Nephron (organoid): ENCODE measurements around the gene FBXL7.
A peak's percentile ranks its signal among the peaks of the same experiment; 100 is the strongest.

Source experiments
- H3K27ac Mint-ChIP-seq, 3 experiments: 2 replicates each; pipeline ENCODE4 v1.8.0; 2020; ENCODE audit warnings: mixed read lengths in 3 of 3, mild to moderate bottlenecking in 2 of 3, moderate library complexity in 1 of 3
- H3K27me3 Mint-ChIP-seq: 2 replicates; pipeline ENCODE4 v1.8.0; 2021; ENCODE audit warnings: low read depth, mild to moderate bottlenecking, moderate library complexity, mixed read lengths
- H3K36me3 Mint-ChIP-seq: 2 replicates; pipeline ENCODE4 v1.8.0; 2020; ENCODE audit warnings: low read depth, mixed read lengths
- H3K4me1 Mint-ChIP-seq: 2 replicates; pipeline ENCODE4 v1.8.0; 2020; ENCODE audit warnings: mixed read lengths
- H3K4me3 Mint-ChIP-seq, 3 experiments: 2 replicates each; pipeline ENCODE4 v1.8.0; 2020; ENCODE audit warnings: mild to moderate bottlenecking in 3 of 3, mixed read lengths in 3 of 3, moderate library complexity in 2 of 3
- H3K9me3 Mint-ChIP-seq: 2 replicates; pipeline ENCODE4 v1.8.0; 2020; ENCODE audit warnings: mixed read lengths
- CTCF ChIP-seq, 3 experiments: fragments of 200-600 bp; sonication (generic); IDR thresholded peaks; one replicate each; pipeline ENCODE4 v1.5.0; 2021; ENCODE audit warnings: antibody characterized with exemption in 3 of 3; ENCODE audit not compliant: unreplicated experiment in 3 of 3

The FBXL7 gene

DNA sequence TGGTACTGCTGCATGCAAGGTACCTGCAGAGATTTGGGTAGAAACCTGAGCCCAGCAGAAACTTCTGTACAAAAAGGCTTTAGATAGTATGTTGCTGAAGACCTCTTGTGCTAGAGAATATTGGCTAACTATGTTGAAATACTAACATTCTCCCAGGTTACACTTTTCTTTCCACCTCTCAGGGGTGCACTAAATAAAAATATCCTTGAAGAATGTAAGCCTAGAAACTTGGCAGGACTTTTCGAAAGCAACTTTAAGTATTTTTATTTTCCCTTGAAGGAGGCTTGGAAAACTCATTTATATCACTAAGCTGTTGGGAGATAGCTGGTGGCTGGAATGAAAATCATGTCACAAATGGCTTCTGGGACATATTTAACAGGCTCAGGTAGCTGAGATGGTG lies 50.0 kb downstream of the FBXL7 start:
- peaks cover 68% of the 10 kb centered on the region for H3K4me1 Mint-ChIP-seq
- no peaks in the 10 kb centered on the region for H3K9me3 Mint-ChIP-seq
- no peak overlapping the region for H3K4me3 Mint-ChIP-seq
- H3K27ac Mint-ChIP-seq, result peak overlapping the region; percentile 81 to 85 (median 82)
- peaks cover 22% of the 10 kb centered on the region for H3K36me3 Mint-ChIP-seq
- no peak for TF ChIP-seq CTCF (IDR thresholded peaks at IDR 0.05; ENCODE audit: unreplicated experiment in 3 of 3)
- H3K27me3 Mint-ChIP-seq, result no peaks in the 10 kb centered on the region

DNA sequence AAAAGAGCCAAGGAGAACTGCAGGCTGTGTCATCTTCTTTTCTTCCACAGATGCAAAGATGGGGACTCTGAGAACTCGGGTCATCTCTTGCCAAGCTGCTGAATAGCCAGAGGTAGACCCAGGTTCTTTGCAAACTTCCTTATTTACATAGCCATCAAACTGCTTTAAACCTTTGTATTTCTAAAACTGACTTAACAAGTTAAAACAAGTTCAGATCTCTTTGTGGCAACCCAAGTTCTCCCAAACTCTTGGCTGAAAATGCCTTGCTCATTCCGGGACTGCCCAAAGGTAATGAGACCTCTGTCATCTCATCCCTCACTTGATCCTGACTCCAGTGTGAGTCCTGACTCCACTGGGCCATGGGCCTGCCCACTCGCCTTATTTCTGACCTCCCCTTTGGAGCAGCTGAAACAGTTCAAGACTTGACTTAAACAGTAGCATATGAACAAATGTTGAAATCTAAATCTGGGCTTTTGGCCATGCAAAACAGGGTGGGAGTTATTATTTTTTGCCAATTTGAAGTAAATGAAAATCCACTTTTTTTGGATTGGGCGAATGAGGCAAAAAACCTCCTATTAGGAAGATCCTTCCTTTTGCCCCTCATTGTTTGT lies 50.6 kb downstream of the FBXL7 start:
- Mint-ChIP-seq H3K27ac (peak overlapping the region; percentile 79 to 82 (median 81)), H3K27me3 (no peaks in the 10 kb centered on the region)
- TF ChIP-seq CTCF (IDR thresholded peaks at IDR 0.05; ENCODE audit: unreplicated experiment in 3 of 3), result no peak

DNA sequence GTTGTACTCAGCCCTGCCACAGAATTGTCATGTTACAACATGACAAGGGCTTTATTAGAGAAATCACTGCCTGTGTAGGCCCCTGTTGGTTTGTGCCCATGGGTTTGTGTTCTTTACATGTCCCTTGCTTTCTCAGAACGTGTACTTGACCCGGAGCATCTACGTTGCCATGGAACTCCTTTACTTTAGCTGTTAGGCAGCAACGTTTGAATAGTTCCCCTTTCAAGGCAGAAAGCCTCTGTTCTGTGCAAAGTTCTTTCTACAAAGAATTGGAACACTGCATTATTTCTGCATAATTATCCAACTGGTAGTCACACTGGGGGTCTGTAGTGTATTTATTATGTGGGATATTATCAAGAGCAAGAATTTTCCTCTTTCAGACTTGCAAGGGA lies 51.1 kb downstream of the FBXL7 start:
- Mint-ChIP-seq H3K4me3 (no peak overlapping the region), H3K9me3 (no peaks in the 10 kb centered on the region), H3K27ac (peak overlapping the region; percentile 79 to 82 (median 81)), H3K4me1 (peaks cover 79% of the 10 kb centered on the region), H3K27me3 (no peaks in the 10 kb centered on the region), H3K36me3 (peaks cover 22% of the 10 kb centered on the region)
- no peak for TF ChIP-seq CTCF (IDR thresholded peaks at IDR 0.05; ENCODE audit: unreplicated experiment in 3 of 3)

More for the DNA sequence above, 50.6 kb downstream of the FBXL7 start:
- peaks cover 22% of the 10 kb centered on the region for H3K36me3 Mint-ChIP-seq
- no peak overlapping the region for H3K4me3 Mint-ChIP-seq
- peaks cover 74% of the 10 kb centered on the region for H3K4me1 Mint-ChIP-seq
- H3K9me3 Mint-ChIP-seq, result no peaks in the 10 kb centered on the region

DNA sequence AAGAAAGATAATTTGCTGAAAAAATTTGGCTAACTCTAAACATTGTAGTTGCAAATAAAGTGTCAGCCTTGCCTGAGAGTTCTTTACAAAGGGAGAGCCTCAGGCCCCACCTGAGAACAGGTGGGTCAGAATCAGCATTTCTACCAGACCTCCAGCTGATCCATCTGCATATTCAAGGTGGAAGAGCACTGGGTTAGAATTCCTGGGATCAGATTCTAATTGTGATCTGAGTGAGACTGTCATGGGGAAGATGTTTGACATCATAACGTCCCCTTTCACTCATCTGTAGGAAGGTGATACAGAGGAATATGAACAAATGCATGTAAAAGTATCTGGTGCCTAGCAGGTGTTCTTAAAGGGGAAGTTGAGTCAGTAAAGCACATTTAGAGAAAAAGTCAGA lies 54.6 kb downstream of the FBXL7 start:
- peak overlapping the region in 1 of 3 experiments; percentile 75 for H3K27ac Mint-ChIP-seq

GRCh38 chr5:15555176-15555575 lies 55.2 kb downstream of the FBXL7 start:
- H3K27me3 Mint-ChIP-seq, result no peaks in the 10 kb centered on the region
- H3K27ac Mint-ChIP-seq, result peak overlapping the region; percentile 70 to 77 (median 75)

More for the DNA sequence above, 54.6 kb downstream of the FBXL7 start:
- peaks cover 69% of the 10 kb centered on the region for H3K4me1 Mint-ChIP-seq
- H3K4me3 Mint-ChIP-seq, result no peak overlapping the region
- H3K36me3 Mint-ChIP-seq, result peaks cover 22% of the 10 kb centered on the region
- no peaks in the 10 kb centered on the region for H3K9me3 Mint-ChIP-seq
- H3K27me3 Mint-ChIP-seq, result no peaks in the 10 kb centered on the region
- TF ChIP-seq CTCF (IDR thresholded peaks at IDR 0.05; ENCODE audit: unreplicated experiment in 3 of 3), result no peak

More at GRCh38 chr5:15555176-15555575, 55.2 kb downstream of the FBXL7 start:
- Mint-ChIP-seq H3K4me3 (no peak overlapping the region), H3K9me3 (no peaks in the 10 kb centered on the region), H3K4me1 (peaks cover 63% of the 10 kb centered on the region), H3K36me3 (peaks cover 26% of the 10 kb centered on the region)
- no peak for TF ChIP-seq CTCF (IDR thresholded peaks at IDR 0.05; ENCODE audit: unreplicated experiment in 3 of 3)
